NCI-H2171 treated with DMSO at 0.1 percent for 48 hours (cell line): Measurements from ENCODE around the gene BCAS4.

Experiments
- DNase-seq: peaks from one replicate; lab custom pipeline; 2025; lab: John Stamatoyannopoulos, UW

The BCAS4 gene

DNA sequence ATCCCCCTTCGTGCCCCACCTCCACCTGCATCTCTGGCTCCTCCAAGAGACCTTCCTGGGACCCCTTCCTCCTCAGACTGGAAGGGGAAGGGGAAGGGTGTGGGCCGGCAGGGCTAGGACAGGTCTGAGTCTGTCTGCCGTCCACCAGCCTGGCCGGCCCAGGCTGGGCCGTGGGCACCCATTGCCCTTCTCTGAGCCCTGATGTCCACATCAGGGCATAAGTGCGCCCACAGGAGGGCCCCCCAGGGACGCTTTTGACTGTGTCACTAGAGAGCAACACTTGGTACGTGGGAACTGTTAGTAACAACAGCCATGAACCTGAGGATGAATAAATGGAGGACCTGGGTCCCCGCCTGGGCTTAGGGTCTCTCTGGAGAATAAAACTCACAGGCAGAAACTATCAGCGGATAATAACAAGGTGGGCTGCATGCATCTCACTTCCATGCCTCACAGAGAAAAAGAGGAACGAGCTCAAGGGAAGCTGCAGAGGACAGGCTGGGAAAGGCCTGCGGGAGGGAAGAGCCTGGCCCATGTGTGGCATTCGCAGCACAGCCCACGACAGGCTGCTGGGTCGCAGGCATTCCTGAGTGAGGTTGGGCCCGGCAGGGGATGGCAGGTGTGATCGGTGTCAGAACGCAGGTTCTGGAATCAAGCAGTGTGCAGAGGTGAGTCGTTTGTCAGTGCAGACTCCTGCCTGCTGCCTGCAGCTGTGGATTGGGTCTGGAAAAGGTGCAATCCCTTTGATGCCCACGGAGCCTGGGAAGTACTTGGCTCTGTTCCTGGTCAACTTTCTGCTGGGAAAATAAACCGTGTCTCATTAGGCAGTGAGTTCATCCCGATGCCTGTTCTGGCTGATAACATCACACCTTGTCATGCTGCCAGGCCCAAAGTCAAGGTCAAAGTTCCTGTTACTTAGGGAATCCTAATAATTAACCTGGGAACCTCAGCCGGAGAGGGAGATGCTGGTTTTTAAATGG is 60.9 kb downstream of the BCAS4 start:
- no peak for DNase-seq

DNA sequence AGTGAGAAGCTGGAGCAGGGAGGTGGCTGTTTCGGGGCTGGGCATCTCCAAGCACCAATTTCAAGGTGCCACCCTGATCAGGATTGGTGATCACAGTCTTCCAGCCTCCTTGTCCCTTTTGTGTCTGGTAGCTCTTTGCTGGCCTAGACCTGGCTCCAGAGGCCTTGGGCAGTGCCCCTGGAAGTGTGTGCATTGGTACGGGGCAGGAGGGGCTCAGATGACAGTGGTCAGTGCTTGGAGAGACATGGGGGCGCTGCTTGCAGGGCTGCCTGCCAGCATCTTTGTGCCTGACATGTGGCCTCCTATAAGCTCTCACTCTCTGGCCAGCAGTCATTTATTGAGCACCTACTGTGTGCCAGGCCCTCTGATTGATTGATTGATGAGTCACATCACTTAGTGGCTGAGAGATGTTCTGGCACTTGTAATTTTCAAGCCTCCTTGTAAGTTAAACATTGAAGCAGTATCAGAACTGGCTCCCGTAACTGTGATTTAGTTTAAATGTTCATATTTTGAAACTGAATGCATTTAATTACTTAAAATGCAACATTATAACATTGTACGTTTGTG is 61.7 kb downstream of the BCAS4 start:
- DNase-seq = no peak

DNA sequence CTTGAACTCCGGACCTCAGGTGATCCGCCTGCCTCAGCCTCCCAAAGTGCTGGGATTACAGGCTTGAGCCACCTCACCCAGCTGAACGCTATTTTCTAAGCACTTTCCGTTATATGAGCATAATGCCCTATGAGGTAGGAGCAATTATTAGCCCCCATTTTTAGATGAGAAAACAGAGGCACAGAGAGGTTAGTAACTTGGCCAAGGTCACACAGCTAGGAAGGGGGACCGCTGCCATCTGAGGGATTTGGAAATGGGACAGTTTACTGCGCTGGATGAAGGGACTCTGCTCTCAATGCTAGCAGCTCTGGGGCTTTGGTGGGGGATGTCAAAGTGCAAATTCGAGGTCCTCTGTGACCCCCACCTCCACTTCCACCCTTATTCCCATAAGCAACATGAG is 62.5 kb downstream of the BCAS4 start:
- no peak for DNase-seq

DNA sequence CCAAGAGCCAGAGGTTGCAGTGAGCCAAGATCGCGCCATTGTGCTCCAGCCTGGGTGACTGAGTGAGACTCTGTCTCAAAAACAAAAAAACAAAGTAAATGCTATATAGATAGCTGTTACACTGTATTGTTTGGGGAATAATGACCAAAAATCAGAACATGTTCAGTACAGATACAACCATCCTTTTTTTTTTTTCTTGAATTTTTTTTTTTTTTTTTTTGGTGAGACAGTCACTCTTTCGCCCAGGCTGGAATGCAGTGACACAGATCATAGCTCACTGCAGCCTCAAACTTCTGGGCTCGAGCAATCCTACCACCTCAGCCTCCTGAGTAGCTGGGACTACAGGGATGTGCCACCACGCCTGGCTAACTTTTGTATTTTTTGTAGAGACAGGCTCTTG is 63.7 kb downstream of the BCAS4 start:
- no peak for DNase-seq

DNA sequence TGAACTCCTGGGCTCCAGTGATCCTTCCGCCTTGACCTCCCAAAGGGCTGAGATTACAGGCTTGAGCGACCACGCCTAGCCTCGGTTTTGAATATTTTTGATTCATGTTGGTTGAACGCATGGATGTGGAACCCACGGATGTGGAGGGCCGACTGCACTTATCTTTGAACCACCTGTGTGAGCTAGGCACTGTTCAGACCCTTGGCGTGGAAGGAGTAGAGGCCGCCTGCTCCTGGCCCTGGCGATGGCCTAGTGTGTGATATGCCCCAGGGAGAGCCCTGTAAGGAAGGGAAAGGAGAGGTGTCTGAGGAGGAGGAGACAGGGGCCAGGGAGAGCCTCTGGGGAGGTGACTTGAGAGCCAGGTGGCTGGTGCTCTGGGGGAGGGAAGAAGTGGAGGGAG is 64.3 kb downstream of the BCAS4 start:
- no peak for DNase-seq

DNA sequence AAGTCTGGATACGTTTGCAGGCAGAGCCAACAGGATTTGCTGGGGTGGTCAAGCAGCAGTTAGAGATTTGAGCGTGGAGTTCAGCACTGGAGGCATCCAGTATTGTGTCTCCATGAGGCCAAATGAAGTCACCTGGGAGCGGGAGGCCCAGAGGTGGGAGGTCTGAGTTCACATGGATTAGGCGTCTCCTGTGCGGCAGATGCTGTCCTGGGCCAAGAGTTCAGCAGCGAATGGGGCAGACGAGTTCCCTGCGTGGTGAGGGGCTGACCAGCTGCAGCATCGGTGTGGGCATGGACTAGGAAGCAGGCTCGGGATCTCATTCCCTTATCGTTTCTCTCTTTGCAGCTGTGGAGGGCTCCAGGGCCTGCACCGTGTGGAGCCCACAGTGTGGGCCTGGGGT is 66.2 kb downstream of the BCAS4 start:
- no peak for DNase-seq

DNA sequence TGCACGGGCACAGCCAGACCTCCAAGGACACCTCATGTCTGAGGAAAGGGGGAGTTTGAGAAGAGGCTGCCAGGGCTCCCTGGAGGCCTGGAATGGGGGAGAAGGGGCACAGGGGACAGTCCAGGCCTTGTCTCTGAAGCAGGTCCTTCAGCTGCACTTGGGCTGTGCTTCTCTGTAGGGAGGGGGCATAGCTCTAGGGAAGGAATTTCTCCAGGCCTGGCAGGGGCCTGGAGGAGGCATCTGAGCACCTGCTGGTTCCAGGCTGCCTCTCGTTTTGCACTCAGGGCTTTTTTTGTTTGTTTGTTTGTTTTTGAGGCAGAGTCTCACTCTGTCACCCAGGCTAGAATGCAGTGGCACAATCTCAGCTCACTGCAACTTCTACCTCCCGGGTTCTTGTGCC is 67.7 kb downstream of the BCAS4 start:
- no peak for DNase-seq

DNA sequence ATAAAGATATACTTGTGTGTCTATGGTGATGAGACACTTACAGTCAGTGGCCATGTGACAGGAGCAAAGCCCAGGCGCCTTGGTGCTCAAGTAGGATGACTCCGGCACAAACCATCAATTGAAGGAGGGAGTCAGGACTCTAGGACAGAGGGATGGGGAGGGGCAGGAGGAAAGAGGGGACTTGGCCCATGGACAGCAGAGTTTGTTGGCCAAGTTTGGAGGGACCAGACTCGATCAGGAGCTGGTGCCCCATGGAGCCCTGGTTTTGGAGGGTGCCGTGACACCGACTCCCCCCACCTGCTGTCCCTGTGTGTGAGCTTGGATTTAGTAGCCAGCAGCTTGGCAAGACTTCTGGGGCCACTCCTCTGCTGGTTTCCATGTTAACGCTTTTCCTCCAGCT is 70.3 kb downstream of the BCAS4 start:
- no peak for DNase-seq

DNA sequence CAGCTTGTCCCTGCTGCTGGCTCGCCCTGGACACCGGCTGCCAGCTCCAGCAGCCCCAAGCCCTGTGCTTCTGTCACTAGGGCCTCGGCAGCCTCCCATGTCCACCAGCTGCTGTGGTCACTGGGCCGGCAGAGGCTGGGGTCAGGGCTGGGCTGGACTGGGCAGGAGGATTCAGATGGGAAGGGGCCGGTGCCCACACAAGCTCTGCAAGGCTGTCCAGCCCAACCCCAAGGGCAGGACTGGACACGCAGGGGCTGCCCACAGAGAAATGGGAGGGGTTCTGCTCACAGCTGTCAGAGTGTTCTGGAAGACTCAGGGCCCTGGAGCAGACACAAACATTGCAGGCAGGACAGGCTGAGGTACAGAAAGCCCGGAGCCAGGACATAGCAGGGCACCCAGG is 70.7 kb downstream of the BCAS4 start:
- no peak for DNase-seq

DNA sequence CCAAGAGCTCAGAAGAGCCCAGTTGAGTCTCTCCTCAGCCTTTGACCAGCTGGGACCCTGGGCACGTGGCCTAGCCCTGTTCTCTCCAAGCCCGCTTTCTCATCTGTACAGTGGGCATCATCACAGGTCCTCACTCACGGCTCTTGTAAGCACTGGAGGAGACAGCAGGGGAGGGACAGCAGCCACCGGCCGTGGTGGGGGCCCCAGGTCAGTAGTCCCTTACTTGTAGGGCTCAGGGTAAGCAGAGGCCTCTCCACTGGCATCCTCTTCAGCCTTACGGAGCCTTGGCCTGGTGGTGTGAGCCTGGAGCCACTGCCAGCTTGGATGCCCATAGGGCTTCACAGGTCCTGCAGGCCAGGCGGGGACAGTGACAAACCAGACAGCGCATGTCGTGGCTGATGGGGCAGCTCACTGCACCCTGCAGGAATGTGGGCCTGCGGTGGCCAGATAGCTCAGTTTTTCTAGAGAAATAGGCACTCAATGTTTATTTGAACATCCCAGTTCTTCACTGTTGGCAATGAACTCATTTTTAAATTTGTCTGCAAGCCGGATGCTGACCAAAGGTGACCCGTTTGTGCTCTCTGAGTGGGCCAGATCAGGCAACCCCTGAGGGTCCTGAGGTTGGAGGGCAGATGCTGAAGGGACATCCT is 71.3 kb downstream of the BCAS4 start:
- DNase-seq = no peak

DNA sequence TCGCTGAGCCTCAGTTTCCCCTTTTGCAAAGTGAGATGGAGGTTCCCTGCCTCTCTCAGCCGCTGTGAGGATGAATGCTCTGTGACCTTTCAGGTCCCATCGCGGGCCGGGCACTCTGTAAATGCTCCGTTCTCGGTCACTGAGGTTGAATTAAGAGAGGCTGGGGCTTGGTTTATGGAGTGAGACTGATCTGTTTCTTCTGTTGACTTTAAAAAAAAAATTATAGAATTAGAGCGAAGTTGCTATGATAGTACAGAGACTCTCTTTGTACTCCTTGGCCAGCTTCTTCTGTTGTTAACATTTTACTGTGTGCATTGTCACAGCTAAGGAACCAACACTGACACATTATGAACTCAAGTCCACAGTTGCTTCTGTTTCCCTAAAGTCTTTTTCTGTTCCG is 72.0 kb downstream of the BCAS4 start:
- DNase-seq = no peak

DNA sequence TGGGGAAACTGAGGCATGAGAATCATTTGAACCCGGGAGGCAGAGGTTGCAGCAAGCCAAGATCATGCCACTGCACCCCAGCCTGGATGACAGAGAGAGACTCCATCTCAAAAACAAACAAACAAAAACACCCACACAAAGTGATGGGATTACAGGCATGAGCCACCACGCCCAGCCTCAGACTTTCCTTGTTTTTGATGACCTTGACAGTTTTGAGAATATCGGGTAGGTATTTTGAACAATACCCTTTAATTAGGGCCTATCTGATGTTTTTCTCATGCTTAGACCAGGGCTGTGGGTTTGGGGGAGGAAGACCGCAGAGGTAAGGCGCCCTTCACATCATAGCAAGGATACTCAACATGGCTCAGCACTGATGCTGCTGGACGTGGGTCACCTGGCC is 72.9 kb downstream of the BCAS4 start:
- no peak for DNase-seq

DNA sequence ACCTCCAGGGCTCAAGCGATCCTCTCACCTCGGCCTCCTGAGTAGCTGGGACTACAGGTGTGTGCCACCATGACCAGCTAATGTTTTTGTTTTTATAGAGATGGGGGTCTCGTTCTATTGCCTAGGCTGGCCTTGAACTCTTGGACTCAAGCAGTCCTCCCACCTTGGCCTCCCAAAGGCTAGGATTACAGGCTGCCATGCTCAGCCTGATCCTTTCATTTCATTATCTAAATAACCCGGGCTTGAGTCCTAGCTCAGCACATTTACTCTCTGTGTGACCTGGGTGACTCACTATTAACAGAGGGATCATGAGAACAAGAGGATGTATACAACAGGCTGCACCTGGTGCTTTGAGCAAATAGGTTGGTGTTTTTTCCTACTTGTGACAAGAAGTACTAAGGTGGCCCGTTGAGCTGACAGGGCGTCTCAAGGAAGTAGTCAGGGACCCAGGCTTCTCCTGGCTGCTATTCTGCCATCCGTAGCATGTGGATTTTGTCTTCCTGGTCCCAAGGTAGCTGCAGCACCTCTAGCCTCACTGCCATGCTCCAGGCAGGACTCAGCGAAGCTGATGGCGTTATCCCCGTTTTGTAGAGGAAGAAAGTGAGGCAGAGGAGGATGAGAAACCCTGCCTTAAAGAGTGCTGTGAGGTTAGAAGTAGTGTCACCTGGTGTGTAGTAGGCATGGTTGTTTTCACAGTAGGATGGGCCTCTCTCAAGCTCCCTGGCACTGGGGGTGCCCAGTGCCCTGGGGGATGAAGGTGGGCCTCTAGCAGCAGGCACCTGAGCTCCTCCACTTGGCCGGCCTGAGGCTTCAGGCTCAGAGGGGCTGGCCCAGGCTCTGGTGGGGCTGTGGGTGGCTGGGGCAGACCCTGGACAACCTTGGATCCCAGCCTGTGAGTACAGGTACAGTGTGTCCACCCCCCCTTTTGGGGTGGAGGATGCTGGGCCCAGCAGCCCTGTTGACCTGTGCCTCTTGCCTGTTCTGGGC is 73.9 kb downstream of the BCAS4 start:
- DNase-seq = no peak

DNA sequence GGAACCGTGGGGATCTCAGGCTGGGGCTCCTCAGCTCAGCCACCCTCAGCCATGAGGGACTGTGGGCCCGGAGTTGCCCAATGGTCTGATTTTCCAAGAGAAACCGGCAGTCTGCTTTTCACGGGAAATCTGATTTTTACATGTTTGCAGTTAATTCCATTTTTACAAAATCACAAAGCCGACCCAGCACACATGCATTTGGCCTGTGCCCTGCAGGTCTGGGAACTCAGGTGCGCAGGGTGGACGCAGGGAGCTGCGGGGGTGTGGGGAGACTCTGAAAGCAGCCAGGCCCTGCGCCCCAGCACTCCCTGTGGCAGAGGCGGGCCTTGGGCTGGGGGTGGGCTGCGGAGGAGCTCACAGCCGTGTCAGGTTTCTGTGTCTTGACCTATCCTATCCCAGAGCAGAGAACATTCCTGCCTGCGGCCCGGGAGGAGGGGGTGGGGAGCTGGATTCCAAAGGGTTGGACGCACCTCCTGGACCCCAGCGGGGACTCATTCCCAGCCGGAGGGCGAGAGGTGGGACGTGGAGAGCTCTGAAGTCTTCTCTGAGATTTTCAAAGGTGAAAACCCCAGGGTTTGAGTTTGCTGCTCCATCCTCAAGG is 75.8 kb downstream of the BCAS4 start:
- no peak for DNase-seq

DNA sequence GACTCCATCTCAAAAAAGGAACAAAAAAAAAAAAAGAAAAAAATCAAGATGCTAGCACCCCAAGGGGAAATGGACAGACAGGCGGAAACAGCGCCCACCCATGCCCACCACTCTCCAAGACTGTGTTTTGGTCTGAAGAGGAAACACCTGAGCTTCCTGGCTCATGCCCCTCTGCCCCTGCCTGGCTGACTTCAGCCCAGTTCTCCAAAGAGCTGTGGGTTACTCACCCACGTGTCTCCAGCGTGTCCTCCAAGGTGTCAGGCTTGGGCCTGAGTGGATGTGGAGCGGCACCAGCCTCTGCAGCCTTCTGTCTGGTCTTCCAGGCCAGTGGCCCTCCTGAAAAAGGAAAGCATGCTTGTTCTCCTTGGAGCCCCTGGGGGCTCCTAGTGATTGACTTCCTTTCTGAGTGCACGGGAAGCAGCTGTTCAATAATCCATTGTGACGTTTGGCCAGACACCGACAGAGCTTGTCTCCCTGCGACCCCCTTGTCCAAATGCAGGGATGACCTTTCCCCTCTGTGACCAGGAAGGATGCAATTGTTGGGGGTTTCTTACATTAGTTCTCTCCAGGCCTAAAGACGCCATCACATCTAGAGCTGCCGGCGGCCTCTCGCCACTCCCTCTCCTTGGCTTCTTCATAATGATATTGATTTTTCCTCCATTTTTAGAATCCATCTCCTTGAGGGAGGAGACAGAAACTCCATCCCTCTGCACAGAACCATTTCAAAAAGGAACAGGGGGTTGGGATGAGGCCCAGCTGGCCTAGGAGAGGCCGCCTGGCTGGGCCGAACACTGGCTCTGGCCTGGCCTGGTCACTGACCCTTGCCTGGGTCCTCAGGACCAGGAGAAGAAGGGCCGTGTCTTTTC is 77.9 kb downstream of the BCAS4 start:
- DNase-seq = no peak

DNA sequence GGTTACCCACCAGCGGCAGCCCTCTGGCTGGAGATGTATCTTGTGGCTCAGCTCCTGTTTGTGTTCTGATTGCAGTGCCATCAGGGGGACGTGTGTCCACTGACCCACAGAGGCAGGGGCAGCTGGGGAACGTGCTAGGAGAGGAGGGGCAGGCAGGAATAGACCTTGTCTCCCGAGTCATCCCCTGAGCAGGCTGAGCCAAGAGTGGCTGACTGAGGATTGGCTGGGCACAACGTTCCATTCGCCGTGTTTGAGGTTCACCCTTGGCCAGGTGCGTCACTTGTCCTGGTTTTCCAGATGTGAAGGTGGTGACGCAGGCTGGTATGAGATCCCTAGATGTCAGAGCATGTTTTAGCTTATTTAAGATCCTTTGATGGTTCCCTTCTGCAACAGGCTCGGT is 78.7 kb downstream of the BCAS4 start:
- no peak for DNase-seq

DNA sequence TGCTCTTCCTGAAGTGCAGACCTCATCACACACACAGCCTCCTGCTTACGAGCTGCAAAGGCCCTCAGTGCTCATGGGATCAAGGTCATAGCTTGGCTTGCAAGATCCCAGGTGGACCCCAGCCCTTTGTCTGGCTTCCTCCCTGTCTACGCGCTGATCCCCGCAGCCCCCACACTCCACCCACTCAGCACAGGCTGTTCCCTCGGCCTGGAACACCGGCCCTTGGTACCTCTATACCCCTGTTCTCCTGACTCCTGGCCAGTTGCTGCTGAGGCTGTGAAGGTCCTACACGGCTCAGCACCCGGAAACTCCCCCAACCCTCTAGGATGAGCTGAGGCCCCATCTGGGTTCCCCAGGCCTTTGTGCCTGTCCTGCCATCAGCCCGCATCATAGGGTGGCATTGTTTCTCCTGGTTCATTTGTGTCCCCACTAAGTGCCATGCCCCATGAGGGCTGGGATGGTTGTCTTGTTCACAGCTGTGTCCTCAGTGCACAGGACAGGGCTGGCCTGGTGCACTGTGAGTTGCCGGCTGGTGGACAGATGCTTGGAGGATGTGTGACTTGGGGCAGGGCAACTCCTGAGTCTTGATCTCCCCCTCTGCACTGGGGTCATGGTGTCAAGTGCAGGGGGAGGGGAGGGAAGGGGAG is 79.4 kb downstream of the BCAS4 start:
- DNase-seq = no peak

DNA sequence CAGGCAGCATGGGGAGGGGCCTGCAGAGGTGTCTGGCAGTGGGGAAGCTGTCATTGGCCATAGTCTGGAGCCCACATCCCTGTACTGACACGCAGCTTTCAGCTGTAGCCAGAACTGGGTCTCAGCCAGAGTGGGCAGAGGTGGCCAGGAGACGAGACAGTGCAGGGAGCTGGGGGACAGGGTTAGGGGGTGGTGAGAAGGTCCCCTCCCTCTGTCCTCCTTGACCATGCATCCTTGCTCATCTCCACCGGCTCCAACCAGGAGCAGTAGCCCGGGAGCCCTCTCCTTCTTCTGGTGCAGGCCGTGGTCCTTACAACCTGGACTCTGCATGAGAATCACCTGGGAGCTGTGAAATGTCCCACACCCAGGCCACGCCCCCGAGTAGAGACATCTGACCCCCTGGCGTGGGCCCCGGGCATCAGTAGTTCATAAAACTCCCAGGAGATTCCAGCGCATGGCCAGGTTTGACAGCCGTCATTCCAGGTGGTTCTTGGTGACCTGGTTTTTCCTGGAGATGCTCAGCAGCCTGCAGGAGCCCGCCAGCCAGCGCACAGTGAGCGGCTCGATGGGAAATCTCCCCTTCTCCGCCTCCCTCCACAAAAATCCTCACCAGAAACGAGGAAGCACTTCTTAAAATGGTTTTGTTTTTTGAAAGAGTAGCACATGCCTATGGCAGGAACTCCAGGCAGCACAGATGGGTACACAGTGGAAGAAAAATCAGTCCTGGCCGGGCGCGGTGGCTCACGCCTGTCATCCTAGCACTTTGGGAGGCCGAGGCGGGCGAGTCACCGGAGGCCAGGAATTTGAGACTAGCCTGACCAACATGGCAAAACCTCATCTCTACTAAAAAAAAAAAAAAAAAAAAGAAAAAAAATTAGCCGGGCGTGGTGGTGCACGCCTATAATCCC is 80.2 kb downstream of the BCAS4 start:
- no peak for DNase-seq
